ENCODE results near the gene IL18.

- TF ChIP-seq CTCF (IDR thresholded peaks at IDR 0.05) = no peak
- TF ChIP-seq POLR2A (IDR thresholded peaks at IDR 0.05) = no peak
Observed at GRCh38 chr11:112166562-112166961, 2.7 kb upstream of the IL18 start.
